ENCODE measurements around the gene HOXD13. TPM values are rescaled to one million over a fixed set of nuclear protein-coding genes. Genes with fewer than 3 reads are reported as not detected.
A peak's percentile ranks its signal among the peaks of the same experiment; 100 is the strongest.

The HOXD13 gene
- total and polyA plus RNA-seq, 2 of the 8 experiments (the other 6 are each of a cell fraction or from before 2014, with no cell fraction given): not detected

DNA sequence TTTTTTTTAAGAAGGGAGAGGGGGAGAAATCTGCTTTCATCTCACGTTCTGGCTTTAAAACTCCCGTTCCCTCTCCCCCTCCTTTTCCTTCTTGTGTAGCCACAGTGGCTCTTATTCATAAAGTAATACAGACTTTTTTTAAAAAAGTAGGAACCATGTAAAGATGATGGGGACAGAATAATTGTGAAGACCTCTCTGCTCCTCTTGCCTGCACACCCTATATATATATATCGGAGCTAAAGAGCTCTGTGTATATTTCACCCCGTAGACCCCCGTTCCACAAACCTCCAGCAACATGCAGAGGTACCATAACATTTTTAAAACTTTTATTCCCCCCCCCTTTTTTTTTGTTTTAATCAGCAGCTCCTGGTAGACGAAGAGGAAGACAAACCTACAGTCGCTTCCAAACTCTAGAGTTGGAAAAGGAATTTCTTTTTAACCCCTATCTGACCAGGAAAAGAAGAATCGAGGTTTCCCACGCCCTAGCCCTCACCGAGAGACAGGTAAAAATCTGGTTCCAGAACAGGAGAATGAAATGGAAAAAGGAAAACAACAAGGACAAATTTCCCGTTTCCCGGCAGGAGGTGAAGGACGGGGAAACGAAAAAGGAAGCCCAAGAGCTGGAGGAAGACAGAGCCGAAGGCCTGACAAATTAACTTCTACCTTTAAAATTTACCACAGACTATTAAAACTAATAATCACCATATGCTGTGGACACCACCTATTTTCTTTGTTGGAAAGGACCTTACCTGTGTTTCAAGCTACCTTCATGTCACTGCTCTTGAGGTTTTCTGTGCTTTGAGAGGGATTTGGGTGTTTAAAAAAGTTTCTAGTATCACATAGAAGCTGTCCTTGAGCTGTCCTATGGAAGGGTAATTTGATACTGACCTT, 38.7 kb downstream of the HOXD13 start:
- no peak overlapping the region for H3K14ac ChIP-seq (ENCODE audit: insufficient read length)
- TF ChIP-seq RNF2 (IDR thresholded peaks at IDR 0.05; ENCODE audit: borderline replicate concordance, low read depth, low read length, missing control alignments, poor library complexity, severe bottlenecking) (peak; percentile 91), CBX8 (IDR thresholded peaks at IDR 0.05; ENCODE audit: borderline replicate concordance, low read depth, low read length) (peak; percentile 93), RBBP5 (IDR thresholded peaks at IDR 0.05; ENCODE audit: borderline replicate concordance, low read depth, low read length) (no peak), NRF1 (IDR thresholded peaks at IDR 0.05; ENCODE audit: low read depth, low read length) (no peak), BACH1 (IDR thresholded peaks at IDR 0.05; ENCODE audit: low read length) (no peak), SUZ12 (IDR thresholded peaks at IDR 0.05; ENCODE audit: low read length) (peak; percentile 28; the same call in 1 of the 2 replicates), EZH2 (IDR thresholded peaks at IDR 0.05; ENCODE audit: low read depth, low read length, severe bottlenecking) (peak; percentile 89), TEAD4 (IDR thresholded peaks at IDR 0.05; ENCODE audit: low read depth, low read length) (no peak)
- no peak overlapping the region for H3K23ac ChIP-seq (ENCODE audit: insufficient read length)
- no peaks in the 10 kb centered on the region for H3K79me2 ChIP-seq (ENCODE audit: control insufficient read depth in 1 of 2, insufficient read depth in 2 of 2, low read length in 2 of 2)
- ChIA-PET CTCF (ENCODE audit: partially characterized antibody) (interaction anchor here (0.6 to 4.5 kb wide), 20 partner anchors 10 to 1017 kb away, joined by 3 to 30 read pairs (median 4); partner anchors contain the start of genes HOXD10 and HOXD4), POLR2A (ENCODE audit: partially characterized antibody) (interaction anchor here (0.7 to 1.2 kb wide), 2 partner anchors 25 to 1856 kb away, joined by 3 to 4 read pairs; no protein-coding TSS in a partner anchor)
- no peak overlapping the region for H2BK15ac ChIP-seq (ENCODE audit: low read length)
- no peaks in the 10 kb centered on the region for H3K9me3 ChIP-seq (ENCODE audit: insufficient read depth in 2 of 2, low read depth in 1 of 2, low read length in 1 of 2)
- DNase-seq (ENCODE audit: low read depth in 1 of 2, low spot score in 2 of 2) (peak in 1 of 2 experiments; percentile 40), FAIRE-seq (no peak)
- H3K23me2 ChIP-seq (ENCODE audit: low read depth, low read length): peaks cover 3% of the 10 kb centered on the region; the same call in 1 of the 2 replicates
- no peak overlapping the region for H2BK5ac ChIP-seq (ENCODE audit: low read depth, low read length)
- no peak overlapping the region for H4K5ac ChIP-seq (ENCODE audit: insufficient read length, low read depth, low read length)
- peaks cover 0 to 17% (median 0%) of the 10 kb centered on the region in 4 experiments; a peak in 1 of 8 replicates for H3K36me3 ChIP-seq (ENCODE audit: control insufficient read depth in 2 of 4, insufficient read depth in 4 of 4, low read length in 3 of 4)
- no peak overlapping the region for H2BK120ac ChIP-seq (replicated peaks; ENCODE audit: low read depth, low read length)
- no peak overlapping the region for H3K56ac ChIP-seq (replicated peaks; ENCODE audit: insufficient read length, low read depth, low read length)
- H2BK20ac ChIP-seq (ENCODE audit: low read length): no peak overlapping the region
- no peak overlapping the region for H2AFZ ChIP-seq (ENCODE audit: low read length)
- H4K8ac ChIP-seq (ENCODE audit: extremely low read depth, insufficient read depth, low read length): no peak overlapping the region
- H4K20me1 ChIP-seq (replicated peaks in 1 of 2; ENCODE audit: control insufficient read depth in 1 of 2, insufficient read depth in 2 of 2, low read length in 2 of 2): peaks cover 14 to 33% of the 10 kb centered on the region in 2 experiments
- no peak overlapping the region for H3K4ac ChIP-seq (replicated peaks; ENCODE audit: insufficient read length, low read depth, low read length)
- H2AK5ac ChIP-seq (ENCODE audit: low read depth, low read length): no peak overlapping the region
- peaks cover 3 to 11% (median 5%) of the 10 kb centered on the region in 4 experiments for H3K4me1 ChIP-seq (replicated peaks in 1 of 4; ENCODE audit: control insufficient read depth in 3 of 4, insufficient read depth in 4 of 4, low read length in 3 of 4)
- no peak overlapping the region for H3K18ac ChIP-seq (ENCODE audit: extremely low read depth, low read length)
- H2BK12ac ChIP-seq (ENCODE audit: low read depth, low read length): no peak overlapping the region
- no peak overlapping the region for H4K91ac ChIP-seq (replicated peaks; ENCODE audit: insufficient read length, low read length)
- H3K4me2 ChIP-seq (ENCODE audit: insufficient read depth in 1 of 2, low read depth in 2 of 2, low read length in 2 of 2): peak overlapping the region in 1 of 2 experiments; percentile 70; a peak in 3 of 4 replicates
- H3K27ac ChIP-seq (ENCODE audit: low read depth, low read length): no peak overlapping the region
- no peaks in the 10 kb centered on the region for H3K79me1 ChIP-seq (ENCODE audit: low read depth, low read length)
- peak overlapping the region in 1 of 4 experiments; percentile 24; a peak in 1 of 8 replicates for H3K4me3 ChIP-seq (ENCODE audit: extremely low read depth in 1 of 4, insufficient read depth in 2 of 4, low read depth in 3 of 4, low read length in 4 of 4)
- no peak overlapping the region for H3K9ac ChIP-seq (replicated peaks in 1 of 4; ENCODE audit: extremely low read depth in 1 of 4, low read depth in 3 of 4, low read length in 3 of 4)
- peaks cover 92 to 100% (median 98%) of the 10 kb centered on the region in 4 experiments for H3K27me3 ChIP-seq (replicated peaks in 1 of 4; ENCODE audit: control insufficient read depth in 3 of 4, extremely low read depth in 1 of 4, insufficient read depth in 3 of 4, low read length in 3 of 4)
- 24% methylated on average over 13 of the region's 15 CpGs; no CpG with 5 or more reads in 1 of the 2 experiments for WGBS, 2 experiments (ENCODE audit: extremely low coverage in 1 of 2, insufficient coverage in 1 of 2, insufficient read length in 1 of 2, insufficient replicate concordance in 2 of 2, low coverage in 1 of 2, low lambda C conversion rate in 2 of 2, missing lambda C conversion rate in 1 of 2)

Measured in H1 (cell line).